ENCODE results near the gene NUDCD3.

DNA sequence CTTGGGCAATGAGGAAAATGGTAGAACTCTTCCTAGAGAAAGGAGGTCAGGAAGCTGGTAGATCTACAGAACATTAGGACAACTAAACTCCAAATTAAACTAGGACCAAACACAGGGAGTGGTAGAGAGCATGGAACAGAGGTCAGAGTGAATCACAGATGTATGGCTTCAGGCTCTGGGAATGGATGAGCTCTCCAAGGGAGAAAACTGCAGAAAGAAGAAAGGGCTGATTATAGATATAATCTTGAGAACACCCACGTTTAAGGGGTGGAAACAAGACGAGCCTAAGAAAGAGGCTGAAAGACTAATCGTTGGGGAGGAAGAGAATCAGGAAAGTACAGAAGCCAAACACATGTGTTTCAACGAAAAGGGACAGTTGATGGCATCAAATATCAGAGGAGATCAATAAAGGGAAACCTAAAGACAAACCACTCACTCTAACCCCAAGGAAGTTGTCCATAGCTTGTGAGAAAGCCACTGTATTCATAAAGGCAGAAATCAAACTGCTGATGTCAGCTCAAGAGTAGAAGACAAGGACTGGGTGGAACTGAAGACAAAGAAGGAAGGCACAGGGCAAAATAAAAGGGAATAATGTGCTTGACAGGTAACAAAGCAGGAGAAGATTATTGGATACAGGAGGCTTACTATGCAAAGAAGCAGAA is 41.4 kb downstream of the NUDCD3 start:
- TF ChIP-seq CHD2 (IDR thresholded peaks at IDR 0.05; ENCODE audit: low read length) (no peak), POLR2AphosphoS5 (IDR thresholded peaks at IDR 0.05; ENCODE audit: low read depth, low read length) (no peak), EP300 (IDR thresholded peaks at IDR 0.05; ENCODE audit: borderline replicate concordance in 1 of 2, low read depth in 2 of 2, low read length in 2 of 2) (no peak), SIN3A (conservative IDR thresholded peaks at IDR 0.05 in 1 of 2, IDR thresholded peaks at IDR 0.05 in 1 of 2; ENCODE audit: low read depth in 1 of 2, low read length in 2 of 2) (no peak)
- TF ChIP-seq, protein P1, sequence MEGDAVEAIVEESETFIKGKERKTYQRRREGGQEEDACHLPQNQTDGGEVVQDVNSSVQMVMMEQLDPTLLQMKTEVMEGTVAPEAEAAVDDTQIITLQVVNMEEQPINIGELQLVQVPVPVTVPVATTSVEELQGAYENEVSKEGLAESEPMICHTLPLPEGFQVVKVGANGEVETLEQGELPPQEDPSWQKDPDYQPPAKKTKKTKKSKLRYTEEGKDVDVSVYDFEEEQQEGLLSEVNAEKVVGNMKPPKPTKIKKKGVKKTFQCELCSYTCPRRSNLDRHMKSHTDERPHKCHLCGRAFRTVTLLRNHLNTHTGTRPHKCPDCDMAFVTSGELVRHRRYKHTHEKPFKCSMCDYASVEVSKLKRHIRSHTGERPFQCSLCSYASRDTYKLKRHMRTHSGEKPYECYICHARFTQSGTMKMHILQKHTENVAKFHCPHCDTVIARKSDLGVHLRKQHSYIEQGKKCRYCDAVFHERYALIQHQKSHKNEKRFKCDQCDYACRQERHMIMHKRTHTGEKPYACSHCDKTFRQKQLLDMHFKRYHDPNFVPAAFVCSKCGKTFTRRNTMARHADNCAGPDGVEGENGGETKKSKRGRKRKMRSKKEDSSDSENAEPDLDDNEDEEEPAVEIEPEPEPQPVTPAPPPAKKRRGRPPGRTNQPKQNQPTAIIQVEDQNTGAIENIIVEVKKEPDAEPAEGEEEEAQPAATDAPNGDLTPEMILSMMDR (IDR thresholded peaks at IDR 0.05; ENCODE audit: control extremely low read depth in 1 of 3, insufficient read depth in 1 of 3, low read depth in 1 of 3, low read length in 3 of 3): no peak

Measured in H1 (cell line).